NCI-H510A (cell line): ENCODE results near the gene GZMB.
"Not testable (repeated sequence)": the region's sequence is repeated elsewhere in the genome, so short reads cannot be mapped to it uniquely, and the experiment has no call there.

Source experiments
- DNase-seq: peaks from one replicate; lab custom pipeline; 2025; lab: John Stamatoyannopoulos, UW

Gene GZMB

DNA sequence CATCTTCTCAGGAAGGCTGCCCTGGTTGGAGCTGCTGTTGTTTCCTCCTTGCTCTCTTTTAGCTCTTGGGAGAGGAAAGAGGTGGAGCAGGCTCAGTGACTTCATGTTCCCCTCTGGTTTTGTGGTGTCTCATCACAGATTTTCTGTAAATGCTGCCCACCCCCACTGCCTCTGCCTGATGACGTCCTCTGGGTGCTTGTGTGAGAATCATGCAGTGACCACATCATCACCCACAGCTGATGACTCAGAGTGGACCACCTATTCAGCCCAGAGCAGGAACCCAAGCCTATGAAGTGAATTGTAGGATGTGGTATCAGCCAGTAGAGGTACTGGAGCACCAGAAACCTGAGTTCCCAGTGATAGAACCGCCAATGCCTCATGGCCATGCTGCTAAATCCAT lies at the start of gene GZMB:
Gene GZMB (minus strand): TSS at position 33 of the 400 bp plus-strand sequence. CDS start 30 bp downstream, at position 3.
- DNase-seq: no peak

GRCh38 chr14:24681056-24681455 lies 47.1 kb upstream of the GZMB start:
- DNase-seq: no peak

GRCh38 chr14:24680516-24680915 lies 46.5 kb upstream of the GZMB start:
- no peak for DNase-seq

DNA sequence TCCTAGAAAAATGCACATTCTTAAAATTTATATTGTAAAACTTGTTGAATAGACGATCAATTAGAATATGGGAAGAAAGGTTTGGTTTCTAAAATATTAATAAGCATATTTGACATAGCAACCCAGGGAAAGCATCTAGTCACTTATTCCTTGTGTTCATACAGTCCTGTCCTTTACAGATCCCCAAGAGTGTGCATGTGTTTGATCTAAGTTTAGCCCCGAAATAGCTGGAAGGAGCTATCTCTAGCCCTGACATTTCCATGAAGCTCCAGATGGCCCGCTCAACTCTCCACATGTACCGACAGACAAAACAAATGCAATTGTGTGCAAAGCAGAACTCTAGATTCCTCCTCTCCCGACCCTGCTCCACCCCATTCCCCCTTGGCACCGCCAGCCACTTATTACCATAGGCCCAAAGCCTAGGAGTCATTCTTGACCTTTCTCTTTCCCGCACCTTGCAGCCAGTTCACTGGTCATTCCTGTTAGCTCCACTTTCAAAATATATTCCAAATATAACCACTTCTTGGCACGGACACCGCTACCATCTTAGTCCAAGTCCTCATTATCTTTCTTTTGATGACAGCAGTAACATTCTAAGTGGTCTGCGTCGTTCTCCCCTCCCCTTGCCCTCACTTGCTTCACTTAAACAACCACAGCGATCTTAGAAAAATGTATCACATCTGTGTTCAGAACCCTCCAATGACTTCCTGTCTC lies 45.4 kb upstream of the GZMB start:
- no peak for DNase-seq

GRCh38 chr14:24678801-24679247 lies 44.8 kb upstream of the GZMB start:
- DNase-seq: peak; percentile 54

GRCh38 chr14:24677956-24678355 lies 44.0 kb upstream of the GZMB start:
- DNase-seq: no peak

GRCh38 chr14:24674204-24674970 lies 40.4 kb upstream of the GZMB start:
- DNase-seq: no peak

GRCh38 chr14:24673534-24674203 lies 39.7 kb upstream of the GZMB start:
- no peak for DNase-seq

DNA sequence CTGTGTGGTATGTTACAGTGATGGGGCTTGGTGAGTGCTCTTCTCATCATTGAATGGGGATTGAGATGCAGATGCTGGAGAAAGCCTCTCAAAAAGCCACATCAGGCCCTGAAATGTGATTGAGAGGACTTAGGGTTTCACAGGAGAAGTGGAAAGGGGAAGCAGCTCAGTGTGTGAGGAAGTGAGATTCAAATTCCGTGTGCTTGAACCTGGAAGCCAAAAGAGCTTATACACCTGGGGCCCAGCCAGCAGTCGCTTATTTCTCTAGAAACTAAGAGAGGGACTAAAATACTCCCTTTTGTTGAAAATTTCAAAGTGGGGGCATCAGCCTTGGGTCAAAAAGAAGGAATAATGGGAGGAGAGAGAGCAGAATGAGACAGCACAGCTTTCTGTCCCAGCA lies 39.1 kb upstream of the GZMB start:
- no peak for DNase-seq

- DNase-seq: no peak
Observed at GRCh38 chr14:24670594-24670993, 36.6 kb upstream of the GZMB start.

DNA sequence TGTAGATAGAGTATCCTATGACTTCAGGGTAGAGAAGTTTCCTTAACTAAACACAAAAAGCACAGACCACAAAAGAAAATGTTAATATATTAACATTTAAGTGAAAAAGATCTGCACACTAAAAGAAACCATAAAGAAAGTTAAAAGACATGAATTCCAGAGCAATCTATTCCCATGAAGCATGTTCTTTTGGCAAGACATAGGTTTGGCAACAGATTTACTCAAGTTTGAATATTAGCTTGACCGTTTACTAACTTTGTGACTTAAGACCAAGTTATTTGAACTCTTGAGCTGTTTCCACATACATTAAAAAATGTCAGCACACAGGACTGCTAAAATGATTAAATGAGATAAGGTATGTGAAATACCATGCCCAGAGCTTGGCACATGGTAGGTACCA lies 35.7 kb upstream of the GZMB start:
- no peak for DNase-seq

- DNase-seq: no peak
Observed at GRCh38 chr14:24665440-24665991, 31.5 kb upstream of the GZMB start.

DNA sequence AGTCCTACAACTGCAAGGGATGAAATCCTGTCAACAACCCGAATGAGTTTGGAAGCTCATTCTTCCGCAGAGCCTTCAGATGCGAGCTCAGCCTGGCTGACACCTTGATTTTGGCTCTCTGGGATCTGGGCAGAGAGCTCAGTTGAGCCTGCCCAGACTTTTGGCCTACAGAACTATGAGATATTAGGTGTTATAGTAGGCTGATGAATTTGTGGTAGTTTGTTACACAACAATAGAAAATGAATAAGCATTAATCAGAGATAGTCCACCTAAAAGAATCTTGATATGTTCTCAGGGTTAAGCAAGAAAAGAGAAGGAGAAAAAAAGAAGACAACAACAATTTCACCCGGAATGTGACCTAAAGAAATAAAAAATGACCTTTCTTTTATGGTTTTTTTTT lies 30.4 kb upstream of the GZMB start:
- no peak for DNase-seq

- no peak for DNase-seq
Observed at GRCh38 chr14:24662753-24663152, 28.8 kb upstream of the GZMB start.

GRCh38 chr14:24659916-24660570 lies 26.1 kb upstream of the GZMB start:
- DNase-seq: no peak

GRCh38 chr14:24648361-24648760 lies 14.4 kb upstream of the GZMB start:
- DNase-seq: not testable (repeated sequence)

- no peak for DNase-seq
Observed at GRCh38 chr14:24639905-24640304, 5.9 kb upstream of the GZMB start.

DNA sequence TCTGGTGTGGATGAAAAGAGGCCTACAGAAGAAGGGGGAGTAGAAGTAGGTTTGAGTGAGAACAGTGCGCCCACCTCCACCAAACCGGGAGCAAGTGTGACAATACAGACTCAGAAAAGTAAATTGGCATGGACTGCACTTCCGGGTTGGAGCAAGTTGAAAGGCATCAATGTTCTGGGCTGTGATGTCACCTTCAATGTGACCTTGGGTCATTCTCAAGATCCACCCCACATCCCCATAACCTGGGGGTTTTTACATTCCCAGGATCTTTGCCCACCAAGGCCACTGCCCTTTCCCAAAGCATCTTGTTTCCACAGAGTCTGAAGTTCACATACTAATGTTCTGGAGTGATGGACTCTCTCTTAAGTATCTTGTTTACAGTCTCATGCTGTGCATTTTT lies 5.3 kb upstream of the GZMB start:
- DNase-seq: no peak

GRCh38 chr14:24633353-24633752 lies 637 bp downstream of the GZMB start:
- no peak for DNase-seq

DNA sequence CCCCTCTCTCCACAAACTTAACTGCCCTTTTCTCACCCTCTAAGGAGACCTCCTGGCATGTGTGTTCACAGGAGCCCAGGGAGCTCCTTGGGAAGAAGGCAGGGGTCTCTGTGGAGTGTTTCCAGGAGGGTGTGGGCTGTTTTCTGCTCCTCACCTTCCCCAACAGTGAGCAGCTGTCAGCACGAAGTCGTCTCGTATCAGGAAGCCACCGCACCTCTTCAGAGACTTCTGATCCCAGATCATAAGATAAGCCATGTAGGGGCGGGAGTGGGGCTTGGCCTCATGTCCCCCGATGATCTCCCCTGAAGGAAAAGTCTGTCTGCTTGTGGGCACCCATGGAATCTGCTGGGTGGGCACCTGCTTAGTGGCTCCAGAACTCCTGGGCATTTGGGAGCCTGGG lies 1.2 kb downstream of the GZMB start:
- no peak for DNase-seq

GRCh38 chr14:24632336-24632735 lies 1.7 kb downstream of the GZMB start:
- no peak for DNase-seq

GRCh38 chr14:24631749-24632335 lies 2.1 kb downstream of the GZMB start:
- DNase-seq: no peak
